DMS153 treated with DMSO at 0.1 percent for 48 hours (cell line): ENCODE results near the gene RNASE8.
"Not testable (repeated sequence)": the region's sequence is repeated elsewhere in the genome, so short reads cannot be mapped to it uniquely, and the experiment has no call there.

Source experiments
- DNase-seq: peaks from one replicate; lab custom pipeline; 2025; ENCODE audit not compliant: unreplicated experiment; lab: John Stamatoyannopoulos, UW

RNASE8 gene, protein sequence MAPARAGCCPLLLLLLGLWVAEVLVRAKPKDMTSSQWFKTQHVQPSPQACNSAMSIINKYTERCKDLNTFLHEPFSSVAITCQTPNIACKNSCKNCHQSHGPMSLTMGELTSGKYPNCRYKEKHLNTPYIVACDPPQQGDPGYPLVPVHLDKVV

DNA sequence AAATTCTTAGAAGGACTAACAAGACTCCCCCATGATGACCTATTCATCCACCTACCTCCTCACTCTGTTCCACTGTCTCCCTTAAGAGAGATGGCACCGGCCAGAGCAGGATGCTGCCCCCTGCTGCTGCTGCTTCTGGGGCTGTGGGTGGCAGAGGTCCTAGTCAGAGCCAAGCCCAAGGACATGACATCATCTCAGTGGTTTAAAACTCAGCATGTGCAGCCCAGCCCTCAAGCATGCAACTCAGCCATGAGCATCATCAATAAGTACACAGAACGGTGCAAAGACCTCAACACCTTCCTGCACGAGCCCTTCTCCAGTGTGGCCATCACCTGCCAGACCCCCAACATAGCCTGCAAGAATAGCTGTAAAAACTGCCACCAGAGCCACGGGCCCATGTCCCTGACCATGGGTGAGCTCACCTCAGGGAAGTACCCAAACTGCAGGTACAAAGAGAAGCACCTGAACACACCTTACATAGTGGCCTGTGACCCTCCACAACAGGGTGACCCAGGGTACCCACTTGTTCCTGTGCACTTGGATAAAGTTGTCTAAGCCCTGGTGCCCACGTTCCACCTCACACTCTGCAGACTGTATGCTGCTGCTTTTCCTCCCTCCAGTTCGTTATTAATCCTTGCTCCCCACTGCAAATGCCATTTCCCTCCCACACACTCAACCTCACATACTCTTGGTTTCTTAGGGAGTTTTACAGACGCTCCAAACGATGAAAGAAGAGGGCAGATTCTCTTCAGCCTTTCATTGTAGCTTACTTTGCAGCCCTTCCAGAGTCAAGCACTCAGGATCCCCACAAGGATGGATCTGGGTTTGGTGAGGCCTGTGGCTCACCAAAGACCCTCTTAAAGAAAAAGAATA lies at the start of gene RNASE8:
TSS of gene RNASE8 (plus strand) at position 20 of the 873 bp plus-strand sequence. CDS start at position 91, 71 bp downstream.
- no peak for DNase-seq

DNA sequence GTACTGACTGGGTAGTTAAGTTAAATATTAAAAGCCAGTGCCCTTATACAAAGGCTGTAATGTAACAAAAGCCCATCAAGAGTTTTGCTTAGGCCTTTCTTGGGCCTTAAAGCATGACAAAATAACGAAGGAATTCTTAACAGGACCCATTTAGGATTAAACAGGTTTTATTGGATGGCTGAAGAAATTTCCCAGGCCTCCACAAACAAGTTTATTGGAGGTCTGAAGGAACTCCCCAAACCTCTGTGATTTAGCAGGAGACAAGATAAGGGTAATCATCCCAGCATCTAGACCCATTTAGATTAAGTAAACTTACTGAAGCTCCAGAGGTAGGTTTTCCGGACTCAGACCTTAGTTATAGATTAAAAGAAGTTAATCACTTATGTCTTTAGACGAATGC lies 47.9 kb upstream of the RNASE8 start:
- DNase-seq, result not testable (repeated sequence)

DNA sequence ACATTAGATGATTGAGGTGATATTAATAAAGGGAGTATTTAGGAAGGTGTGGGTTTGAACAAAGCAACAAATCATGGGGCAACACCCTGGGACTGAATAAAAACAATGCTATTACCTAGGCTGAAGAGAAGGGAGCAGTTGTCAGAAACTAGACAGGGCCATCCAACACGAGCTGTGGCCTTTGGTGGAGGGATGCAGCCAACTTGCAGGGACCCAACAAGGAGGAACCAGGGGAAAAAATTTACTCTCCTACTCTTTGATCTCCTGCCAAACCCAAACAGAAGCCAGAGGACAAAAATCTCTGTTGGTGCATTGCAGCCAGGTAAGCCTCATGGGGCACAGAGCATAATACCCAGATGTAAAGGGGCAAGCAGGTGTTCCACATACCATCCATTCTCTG lies 46.5 kb upstream of the RNASE8 start:
- no peak for DNase-seq

DNA sequence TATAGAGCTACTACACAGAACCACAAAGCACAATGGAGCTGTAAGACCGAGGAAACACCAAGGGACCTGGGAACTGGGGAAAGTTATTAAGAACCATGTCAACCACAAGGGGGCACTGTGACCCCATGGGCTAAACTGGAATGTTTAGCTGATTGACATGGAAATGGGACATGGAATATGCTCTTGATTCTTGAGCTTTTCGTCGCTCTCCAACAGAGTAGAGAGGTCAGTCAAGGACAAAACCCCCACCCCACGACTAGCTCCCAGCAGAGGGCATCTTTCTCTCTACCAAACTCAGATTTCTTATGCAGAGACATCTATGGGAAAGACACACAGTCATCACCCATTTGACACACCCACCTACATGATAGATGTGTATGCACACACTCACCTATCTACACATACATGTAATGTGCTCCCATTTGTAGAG lies 42.8 kb upstream of the RNASE8 start:
- DNase-seq, result peak; percentile 43

DNA sequence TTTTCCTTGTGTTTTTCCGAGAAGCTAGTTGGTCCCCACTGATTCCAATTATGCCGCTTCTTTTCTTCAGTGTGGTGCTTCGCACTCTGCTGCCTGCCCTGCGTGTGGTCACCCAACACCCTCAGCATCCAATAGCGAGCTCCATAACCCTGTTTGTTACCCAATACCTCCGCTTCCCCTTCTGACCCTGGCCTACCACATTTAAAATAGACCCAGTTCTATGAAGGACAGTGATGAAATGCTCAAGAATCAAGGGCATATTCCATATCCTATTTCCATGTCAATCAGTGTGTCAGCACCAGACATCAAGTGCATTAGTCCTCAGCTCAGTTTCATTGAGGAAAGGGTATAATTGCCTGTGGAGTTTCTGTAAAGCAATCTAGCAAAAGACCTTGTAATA lies 42.3 kb upstream of the RNASE8 start:
- DNase-seq, result no peak

DNA sequence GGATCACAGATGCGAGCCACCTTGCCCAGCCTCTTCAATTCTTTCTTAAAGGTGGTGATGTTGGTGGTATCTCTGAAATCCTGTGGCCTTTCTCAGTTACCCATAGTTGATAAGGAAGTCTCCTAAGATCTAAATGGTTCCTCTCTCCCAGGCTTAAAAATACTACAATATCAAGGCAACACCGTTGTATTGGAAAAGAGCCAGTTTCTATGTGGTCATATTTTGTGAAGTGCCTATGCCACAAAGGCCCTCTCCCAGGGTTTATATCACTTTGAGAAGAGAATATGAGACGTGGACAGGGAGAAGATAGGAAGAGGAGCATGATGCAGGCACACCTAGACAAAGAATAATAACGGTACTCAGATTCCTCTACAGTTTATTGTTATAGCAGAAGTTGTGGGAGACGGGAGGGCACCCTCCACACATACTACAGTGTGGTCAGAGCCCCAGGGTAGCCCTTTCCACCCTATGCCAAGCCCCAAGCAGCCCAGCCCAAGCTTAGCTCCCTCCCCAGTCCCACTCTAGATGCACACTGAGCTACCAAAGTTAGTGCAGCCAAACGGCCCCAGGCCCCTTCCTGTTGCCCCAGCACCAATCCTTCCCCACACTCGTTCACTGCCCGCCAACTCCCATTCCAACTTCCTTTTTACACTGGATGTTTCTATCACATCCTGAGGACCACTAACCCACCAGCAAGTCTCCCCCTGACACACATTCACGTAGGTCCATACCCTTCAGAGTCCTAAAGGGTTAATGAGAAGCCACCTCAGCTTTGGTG lies 41.0 kb upstream of the RNASE8 start:
- no peak for DNase-seq

DNA sequence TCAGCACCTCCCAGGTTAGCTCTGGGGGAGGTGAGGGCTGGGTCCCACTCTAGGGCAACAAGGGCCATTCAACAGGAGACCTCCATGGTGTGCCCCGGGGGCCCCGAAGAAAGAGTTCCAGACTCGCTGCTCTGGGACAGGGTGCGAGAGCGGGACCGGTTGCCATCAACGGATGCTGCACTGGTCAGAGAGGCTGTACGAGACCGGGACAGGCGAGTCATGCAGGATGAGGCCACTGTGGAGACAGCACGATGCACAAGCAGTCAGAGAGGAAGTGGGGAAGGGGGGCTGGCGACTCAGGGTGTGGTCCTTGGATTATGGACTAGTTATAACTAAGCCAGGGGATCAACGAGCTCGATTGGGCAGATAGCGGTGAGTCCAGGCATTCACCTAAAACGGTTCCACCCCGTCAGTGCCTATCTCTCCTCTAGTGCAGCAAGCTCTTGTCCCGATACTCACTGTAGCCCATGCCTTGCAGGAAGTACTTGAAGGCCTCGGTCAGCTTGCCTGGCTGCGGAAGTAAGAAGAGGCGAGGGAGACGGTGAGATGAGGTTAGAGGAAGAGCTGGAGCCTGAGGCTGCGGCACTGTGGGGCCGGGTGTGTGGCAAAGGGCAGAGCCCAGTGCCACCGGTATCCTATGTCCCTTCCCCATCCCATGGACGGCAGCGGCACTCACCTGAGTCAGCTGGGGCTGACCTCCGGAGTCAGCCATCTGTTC lies 39.9 kb upstream of the RNASE8 start:
- no peak for DNase-seq

DNA sequence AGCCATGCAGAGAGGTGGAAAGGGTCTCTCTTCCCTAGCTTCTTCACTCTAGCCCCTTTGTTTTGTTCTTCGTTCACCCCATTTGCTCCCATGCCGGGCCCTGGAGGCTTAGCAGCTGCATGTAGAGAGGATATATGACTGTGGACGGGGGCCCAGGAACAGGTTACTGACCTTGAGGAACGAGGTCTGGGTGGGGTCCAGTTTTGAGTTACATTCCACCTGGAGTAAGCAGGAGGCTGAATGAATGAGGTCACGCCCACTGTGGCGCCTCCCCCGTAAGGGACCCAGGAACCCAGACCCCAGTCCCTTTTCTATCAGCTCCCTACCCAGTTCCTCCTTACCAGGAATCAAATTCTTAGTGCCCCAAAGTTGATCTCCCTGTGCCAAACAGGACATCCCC lies 39.3 kb upstream of the RNASE8 start:
- DNase-seq, result no peak

DNA sequence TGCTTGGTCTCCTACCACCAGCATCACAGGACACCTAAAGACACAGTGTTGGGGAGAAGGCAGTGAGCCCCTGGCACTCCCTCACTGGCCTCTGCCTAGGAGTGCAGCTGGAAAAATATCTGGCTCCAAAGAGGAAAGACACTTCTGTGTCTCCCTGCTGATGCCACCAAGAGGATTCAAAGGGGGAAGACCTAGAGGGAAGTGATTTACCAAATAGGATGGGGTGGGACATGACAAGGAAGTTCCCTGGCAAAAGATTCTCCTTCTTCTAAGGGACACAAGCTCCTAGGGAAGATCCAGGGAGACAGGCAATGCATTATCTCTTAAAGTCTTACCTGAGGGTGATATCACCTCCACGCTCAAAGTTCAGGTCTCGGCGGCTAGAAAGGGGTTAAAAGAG lies 38.8 kb upstream of the RNASE8 start:
- no peak for DNase-seq

DNA sequence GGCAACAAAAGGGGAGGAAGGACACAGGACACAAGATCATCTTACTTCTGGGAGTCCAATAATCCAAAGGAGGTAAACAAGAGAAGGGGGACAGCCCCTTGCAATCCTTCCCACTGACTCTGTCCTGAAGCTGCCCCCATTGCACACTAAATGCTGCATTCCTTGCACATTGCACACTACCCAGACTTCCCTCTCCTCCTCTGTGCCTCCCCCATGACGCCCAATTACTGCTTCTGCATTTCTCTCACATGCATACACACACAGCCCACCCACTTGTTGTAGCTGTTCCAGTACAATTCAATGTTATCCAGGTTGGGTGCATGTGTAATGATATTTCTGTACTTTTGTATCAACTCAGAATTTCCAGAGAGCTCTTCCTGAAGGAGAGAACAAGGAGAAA lies 38.3 kb upstream of the RNASE8 start:
- DNase-seq, result no peak

DNA sequence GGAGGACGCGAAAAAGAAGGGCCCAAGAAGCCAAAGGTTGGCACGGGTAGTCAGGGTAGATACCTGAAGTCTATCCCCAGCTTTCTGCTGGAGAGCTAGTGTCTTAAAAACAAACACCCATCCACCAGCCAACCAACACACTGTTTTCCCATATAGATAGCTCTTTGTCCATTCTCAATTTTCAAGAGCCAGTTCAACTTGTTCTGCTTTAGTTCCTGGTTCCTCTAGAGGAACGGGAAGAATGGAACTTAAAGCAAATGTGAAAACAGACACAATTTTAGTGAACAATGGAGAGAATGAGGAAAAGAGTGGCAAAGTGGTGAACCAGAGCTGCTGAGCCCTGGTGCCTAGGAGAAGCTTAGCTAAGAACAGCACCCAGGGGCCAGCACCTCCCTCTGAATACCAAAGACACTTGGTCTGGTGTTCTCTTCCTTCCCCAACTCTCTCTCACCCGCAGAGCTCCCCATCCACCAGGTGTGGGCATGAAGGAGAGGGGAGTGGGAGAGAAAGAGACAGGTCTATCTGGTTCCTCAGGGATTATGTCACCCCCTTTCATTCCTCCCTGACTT lies 36.6 kb upstream of the RNASE8 start:
- DNase-seq, result no peak

DNA sequence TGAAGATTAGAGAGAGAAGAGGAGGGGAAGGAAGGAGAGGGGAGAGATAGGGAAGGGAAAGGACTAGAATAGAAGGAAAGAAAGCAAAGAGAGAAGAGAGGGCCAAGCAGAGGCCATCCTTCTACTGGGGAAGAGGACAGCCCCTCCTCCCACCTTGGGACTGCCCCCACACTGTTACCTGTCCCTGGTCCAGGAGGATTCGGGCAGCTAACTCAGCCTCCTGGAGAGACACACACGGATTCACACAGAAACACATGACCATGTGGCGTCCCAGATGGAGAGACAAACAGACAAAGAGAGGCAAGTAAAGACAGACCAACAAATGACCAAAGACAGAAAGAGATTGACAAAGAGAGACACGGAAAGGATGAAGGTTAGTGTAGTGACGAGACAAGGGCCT lies 34.9 kb upstream of the RNASE8 start:
- DNase-seq, result no peak

DNA sequence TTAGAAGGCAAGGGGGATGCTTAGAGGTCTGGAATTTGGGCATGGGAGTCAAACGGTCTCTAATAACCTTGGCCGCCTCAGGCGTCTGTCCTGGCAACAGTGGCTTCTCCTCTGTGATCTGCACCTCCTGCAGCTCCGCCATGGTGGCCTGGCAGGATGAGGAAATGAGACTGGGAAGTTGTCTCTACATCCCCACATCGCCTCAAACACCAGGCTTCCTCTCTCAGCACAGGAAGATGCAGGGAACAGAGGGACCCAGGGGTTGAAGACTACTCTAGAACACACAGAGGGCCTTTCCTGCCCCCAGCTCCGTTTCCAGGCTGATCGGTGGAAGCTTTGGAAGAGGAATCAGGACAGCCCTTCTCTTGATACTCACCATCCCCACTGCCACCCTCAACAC lies 34.4 kb upstream of the RNASE8 start:
- no peak for DNase-seq

DNA sequence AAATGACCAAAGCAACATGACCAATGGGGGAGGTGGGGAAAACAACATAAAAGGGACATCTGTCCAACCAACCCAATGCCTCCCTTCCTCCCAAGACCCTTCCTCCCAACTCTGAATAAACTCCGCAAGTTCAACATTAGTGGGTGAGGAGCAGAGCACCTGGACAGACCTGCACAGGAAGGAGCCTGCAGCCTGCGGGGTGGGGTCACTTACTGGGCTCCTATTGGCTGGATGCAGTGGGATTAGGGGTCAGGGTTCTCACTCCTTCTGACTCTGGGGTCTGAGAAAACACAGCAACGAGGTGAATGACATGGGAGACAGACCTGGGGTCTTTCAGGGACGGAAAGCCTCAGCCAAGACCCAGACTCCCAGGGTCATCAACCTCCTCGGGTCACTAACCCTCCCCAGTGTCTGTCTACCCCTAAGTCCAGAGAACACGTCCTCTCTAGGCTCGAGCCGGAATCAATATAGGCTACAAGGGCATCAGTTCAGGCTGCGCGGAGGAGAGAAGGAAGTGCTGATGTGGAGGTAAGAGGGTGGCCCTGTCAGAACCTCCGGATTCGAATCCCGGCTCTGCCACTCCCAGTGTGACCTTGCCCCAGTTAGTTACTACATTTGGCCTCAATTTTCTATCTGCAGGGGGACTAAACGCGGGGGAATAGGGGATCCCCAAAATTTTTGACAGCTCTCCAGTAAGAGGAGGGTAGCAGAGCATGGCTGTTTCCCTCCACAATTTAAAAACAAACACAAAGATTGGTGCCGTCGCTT lies 33.6 kb upstream of the RNASE8 start:
- DNase-seq, result no peak

DNA sequence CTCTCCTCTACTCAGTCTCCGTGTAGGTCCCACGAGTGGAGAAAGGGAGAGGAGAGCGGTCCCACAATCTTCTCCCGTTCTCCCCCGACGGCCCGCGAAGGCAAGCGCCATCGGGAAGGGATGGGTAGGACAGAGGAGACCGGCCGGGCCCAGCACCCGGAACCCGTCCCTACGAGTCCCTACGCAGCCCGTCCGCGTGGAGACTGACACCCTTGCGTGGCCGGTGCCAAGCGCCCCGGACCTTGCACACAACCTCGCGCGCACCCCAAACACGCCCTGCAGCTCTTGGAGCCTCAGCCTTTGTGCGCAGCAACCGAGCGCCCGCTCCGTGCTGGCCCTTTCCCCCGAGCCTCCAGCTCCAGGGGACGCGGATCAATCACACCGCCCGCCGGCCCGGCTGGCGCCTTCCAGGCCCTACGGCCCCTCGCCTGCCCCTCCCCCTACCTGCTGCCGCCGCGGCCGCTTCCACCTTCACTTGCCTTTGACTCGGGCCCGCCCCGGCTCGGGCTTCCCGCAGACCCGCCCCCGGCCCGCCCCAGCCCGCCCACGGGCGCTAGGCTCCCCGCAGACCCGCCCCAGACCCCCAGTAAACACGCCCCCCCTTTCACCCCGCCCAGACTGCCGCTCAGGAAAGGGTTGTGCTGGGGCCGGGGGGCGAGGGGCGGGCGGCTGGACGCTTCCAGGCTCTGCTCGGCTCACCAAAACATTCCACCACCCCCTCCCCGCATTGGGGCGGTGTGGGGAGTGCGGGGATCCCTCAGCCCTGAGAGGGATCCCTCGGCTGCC lies 32.8 kb upstream of the RNASE8 start, which contains the start of gene NDRG2:
TSS of gene NDRG2 (minus strand) at position 477 of the 786 bp plus-strand sequence. CDS start 1,746 bp downstream, outside the sequence.
- DNase-seq, result no peak

DNA sequence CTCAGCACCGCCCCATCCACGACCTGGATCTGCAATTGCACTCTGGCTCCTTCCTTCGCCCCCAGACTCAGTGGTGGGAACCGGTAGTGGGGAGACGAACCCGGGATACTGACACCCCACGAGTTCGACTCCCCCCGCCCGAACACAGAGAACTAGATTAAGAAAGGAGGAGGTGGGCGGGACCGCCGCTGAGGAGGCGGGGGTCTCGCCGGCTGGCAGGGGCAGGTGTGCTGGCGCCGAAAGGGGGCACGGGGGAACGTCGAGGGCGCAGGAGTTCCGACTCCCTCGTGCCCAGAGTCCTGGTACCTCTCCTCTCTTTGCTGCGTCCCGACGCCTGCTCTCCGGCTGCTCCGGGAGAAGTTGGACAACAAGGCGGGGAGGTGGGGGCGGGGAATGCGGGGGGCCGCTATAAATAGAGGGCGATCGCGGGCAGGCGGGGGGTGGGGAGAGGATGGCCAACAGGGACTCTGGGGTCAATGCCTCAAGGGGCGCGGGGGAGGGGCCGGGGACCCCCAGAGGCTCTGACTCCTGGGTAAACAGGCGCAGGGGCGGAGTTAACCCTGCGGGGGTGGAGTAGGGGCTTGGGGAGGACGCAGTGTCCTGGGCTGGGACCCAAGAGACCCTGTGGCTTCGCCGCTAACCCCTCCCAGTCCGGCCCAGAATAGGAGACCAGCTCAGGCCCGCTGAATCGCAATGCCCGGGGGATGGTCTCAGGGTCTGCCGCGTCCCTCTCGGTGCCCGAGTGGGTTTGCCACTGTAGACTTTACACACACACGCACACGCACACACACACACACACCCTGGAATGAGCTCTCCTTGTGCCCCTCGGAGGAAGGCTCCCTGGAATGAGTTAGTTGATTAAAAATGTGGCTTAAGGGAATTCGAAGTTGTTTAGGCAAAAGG lies 32.0 kb upstream of the RNASE8 start:
- no peak for DNase-seq

DNA sequence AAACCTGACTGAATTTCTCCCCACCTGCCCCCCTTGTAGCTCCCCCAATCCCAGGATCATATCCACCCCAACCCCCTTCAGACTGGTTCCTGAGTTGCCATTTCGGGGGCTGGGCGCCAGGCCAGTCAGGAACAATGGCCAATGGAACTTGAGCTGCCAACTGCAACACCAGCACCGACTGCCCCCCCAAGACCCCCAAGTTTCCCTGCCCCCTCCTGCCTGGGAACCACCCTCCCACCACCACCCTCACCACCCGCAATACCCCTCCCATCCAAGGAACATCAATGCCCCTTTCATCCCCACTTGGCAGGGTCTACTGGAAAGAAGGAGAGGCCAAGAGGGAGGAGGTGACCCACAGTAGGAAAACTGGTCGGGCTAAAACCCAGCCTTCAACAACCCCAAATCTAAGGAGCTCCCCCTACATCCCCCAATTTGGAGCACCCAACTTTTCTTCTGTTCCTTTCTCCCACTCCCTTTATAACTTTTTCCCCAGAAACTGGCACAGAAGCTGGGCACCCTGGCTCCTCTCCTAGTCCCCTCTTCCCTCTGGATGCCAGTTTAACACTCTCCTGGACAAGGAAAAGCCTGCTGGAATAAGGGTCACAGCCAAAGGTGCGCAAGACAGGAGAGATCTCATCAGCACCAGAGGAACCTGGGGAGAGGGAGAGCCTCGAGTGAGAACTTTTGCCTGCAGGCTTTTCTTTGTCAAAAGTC lies 31.2 kb upstream of the RNASE8 start:
- no peak for DNase-seq

DNA sequence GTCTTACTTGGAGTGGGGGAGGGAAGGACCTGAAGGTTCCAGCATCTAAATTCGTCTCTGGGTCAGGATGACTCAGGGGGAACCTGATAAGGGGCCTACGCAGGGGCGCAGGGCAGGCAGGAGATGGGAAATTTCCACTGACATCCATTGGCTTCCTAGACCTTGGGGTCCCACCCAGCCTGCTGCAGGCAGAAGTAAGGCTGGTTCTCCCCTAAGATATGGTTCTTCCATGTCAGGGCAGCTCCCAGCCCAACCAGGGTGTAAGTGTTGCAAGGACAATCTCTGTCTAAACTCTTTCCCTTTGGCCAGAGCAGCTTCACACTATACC lies 30.7 kb upstream of the RNASE8 start:
- DNase-seq, result no peak
